Erythroblast (primary cell): ENCODE data around the gene COG5.

ENCODE experiments used
- GATA1 ChIP-seq: IDR thresholded peaks from 2 replicates; pipeline ENCODE4 v1.6.1; 2011; ENCODE audit warnings: low read depth, mild to moderate bottlenecking, control low read depth, low read length, moderate library complexity
- POLR2A ChIP-seq: IDR thresholded peaks from 2 replicates; pipeline ENCODE4 v1.6.1; 2011; ENCODE audit warnings: mild to moderate bottlenecking, low read length

DNA sequence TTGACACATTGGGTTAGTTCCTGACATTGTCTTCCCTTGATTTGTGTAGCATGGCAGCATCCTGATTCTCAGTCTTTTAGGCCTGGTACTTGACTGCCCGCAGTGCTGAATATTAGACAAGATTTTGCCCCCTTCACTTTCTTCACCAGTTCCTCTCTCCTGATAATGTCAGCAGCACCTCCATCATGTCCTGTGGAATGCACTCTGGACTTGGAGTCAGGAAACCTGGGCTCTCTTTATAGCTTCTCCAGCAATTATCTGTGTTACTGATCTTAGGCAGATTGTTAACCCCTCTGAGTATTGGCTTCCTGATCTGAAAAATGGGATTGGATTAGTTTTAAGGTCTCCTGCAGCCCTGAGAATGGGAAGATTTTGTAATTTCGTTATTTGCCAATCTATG, 375.9 kb downstream of the COG5 start:
- TF ChIP-seq POLR2A: no peak
- TF ChIP-seq GATA1: no peak
